Epithelial cell of proximal tubule (primary cell): ENCODE results near the gene NDUFA13. TPM values are rescaled to one million over a fixed set of nuclear protein-coding genes. Genes with fewer than 3 reads are reported as not detected.

Experiments used
- DNase-seq: peaks from one replicate; pipeline ENCODE4 v3.0.0-alpha.2; 2011; ENCODE audit warnings: low read depth
- H3K4me3 ChIP-seq: 2 replicates; pipeline ENCODE4 v1.5.1; 2011; ENCODE audit warnings: low read depth, mild to moderate bottlenecking, low read length
- CTCF ChIP-seq: conservative IDR thresholded peaks from 2 replicates; pipeline ENCODE4 v1.5.1; 2012; ENCODE audit warnings: low read depth, mild to moderate bottlenecking, low read length
- total RNA-seq: library from RNA; depleted of rRNA; stranded (reverse); fragments of >200 nt; gene quantifications from 2 replicates; pipeline ENCODE4 v1.2.3, GENCODE V29; 2015

The NDUFA13 gene
- total RNA-seq, 1 donor from 2014 or later, result 166 TPM

GRCh38 chr19:19498255-19498991 is 17.6 kb upstream of the NDUFA13 start:
- DNase-seq, result no peak
- no peak overlapping the region for H3K4me3 ChIP-seq
- no peak for TF ChIP-seq CTCF

- no peak for DNase-seq
- TF ChIP-seq CTCF, result no peak
- no peak overlapping the region for H3K4me3 ChIP-seq
Measured at GRCh38 chr19:19499272-19499995, 16.6 kb upstream of the NDUFA13 start.

GRCh38 chr19:19500975-19501644 is 14.9 kb upstream of the NDUFA13 start:
- H3K4me3 ChIP-seq, result no peak overlapping the region
- no peak for DNase-seq
- no peak for TF ChIP-seq CTCF

- no peak overlapping the region for H3K4me3 ChIP-seq
- TF ChIP-seq CTCF, result no peak
- no peak for DNase-seq
Measured at GRCh38 chr19:19501798-19502197, 14.2 kb upstream of the NDUFA13 start.

- no peak for DNase-seq
- no peak overlapping the region for H3K4me3 ChIP-seq
- TF ChIP-seq CTCF, result no peak
Measured at GRCh38 chr19:19502281-19502680, 13.7 kb upstream of the NDUFA13 start.

- TF ChIP-seq CTCF, result no peak
- no peak overlapping the region for H3K4me3 ChIP-seq
- no peak for DNase-seq
Measured at GRCh38 chr19:19502808-19503602, 13.0 kb upstream of the NDUFA13 start.
